Measurements from ENCODE around the gene XRCC4. TPM values are rescaled to one million over a fixed set of nuclear protein-coding genes. Genes with fewer than 3 reads are reported as not detected.

Gene XRCC4
- polyA plus RNA-seq, 1 donor (not counting 4 experiments of a cell fraction or from before 2014, with no cell fraction given): 10.9 TPM

DNA sequence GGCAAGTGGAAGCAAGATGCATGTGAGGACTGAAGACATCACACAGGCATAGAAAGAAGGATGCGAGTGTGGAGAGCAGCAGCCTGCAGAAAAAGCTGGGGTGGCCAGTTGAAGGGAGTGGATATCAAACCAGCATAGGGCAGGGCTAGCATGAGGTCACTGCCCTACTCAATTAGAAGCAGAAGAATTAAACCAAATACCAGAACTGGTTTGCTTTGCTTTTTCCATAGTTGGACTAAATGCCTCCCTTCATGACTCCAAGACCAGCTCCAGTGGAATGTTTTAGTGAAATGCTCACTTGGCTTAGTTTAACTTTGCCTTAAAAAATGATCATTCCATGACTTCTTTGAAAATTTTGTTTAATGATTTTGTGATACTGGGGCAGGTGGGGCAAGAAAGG, 46.0 kb upstream of the XRCC4 start:
- H3K4me3 ChIP-seq (ENCODE audit: control insufficient read depth in 2 of 3, extremely low read depth in 1 of 3, insufficient read depth in 2 of 3, low read depth in 1 of 3, low read length in 3 of 3): no peak overlapping the region
- no peak overlapping the region for H3K9ac ChIP-seq (ENCODE audit: control insufficient read depth, extremely low read depth, insufficient read depth, low read length)
- H3K27me3 ChIP-seq (ENCODE audit: control insufficient read depth, extremely low read depth, insufficient read depth, low read length): no peaks in the 10 kb centered on the region
- DNase-seq (ENCODE audit: low read depth, low spot score) (no peak), FAIRE-seq (no peak)
- no peaks in the 10 kb centered on the region for H3K9me3 ChIP-seq (ENCODE audit: control insufficient read depth, low read depth, low read length)
- dilution Hi-C loops (cut with MboI; ENCODE audit: extremely low pct_ligation_motif_present, low sequenced_read_pairs): no loop called here
- no peaks in the 10 kb centered on the region for H3K79me2 ChIP-seq (ENCODE audit: control insufficient read depth, insufficient read depth, low read length)
- no peak overlapping the region for H3K27ac ChIP-seq (ENCODE audit: control insufficient read depth, insufficient read depth, low read length)
- no peaks in the 10 kb centered on the region for H3K9me1 ChIP-seq (ENCODE audit: control insufficient read depth, extremely low read depth, insufficient read depth, low read length)
- no peak for TF ChIP-seq EZH2 (IDR thresholded peaks at IDR 0.05; ENCODE audit: low read length)
- TF ChIP-seq, protein P1, sequence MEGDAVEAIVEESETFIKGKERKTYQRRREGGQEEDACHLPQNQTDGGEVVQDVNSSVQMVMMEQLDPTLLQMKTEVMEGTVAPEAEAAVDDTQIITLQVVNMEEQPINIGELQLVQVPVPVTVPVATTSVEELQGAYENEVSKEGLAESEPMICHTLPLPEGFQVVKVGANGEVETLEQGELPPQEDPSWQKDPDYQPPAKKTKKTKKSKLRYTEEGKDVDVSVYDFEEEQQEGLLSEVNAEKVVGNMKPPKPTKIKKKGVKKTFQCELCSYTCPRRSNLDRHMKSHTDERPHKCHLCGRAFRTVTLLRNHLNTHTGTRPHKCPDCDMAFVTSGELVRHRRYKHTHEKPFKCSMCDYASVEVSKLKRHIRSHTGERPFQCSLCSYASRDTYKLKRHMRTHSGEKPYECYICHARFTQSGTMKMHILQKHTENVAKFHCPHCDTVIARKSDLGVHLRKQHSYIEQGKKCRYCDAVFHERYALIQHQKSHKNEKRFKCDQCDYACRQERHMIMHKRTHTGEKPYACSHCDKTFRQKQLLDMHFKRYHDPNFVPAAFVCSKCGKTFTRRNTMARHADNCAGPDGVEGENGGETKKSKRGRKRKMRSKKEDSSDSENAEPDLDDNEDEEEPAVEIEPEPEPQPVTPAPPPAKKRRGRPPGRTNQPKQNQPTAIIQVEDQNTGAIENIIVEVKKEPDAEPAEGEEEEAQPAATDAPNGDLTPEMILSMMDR (optimal IDR thresholded peaks at IDR 0.05 in 1 of 3, IDR thresholded peaks at IDR 0.05 in 1 of 3, conservative IDR thresholded peaks at IDR 0.05 in 1 of 3; ENCODE audit: extremely low read depth in 1 of 3, insufficient read depth in 2 of 3, low read length in 3 of 3): no peak
- peaks cover 3% of the 10 kb centered on the region for H3K4me1 ChIP-seq (ENCODE audit: control insufficient read depth, extremely low read depth, insufficient read depth, low read length)
- no peak overlapping the region for H3K4me2 ChIP-seq (ENCODE audit: control insufficient read depth, extremely low read depth, insufficient read depth, low read depth, low read length)
- H2AFZ ChIP-seq (ENCODE audit: control insufficient read depth, low read length): no peak overlapping the region
- H4K20me1 ChIP-seq (ENCODE audit: control insufficient read depth, extremely low read depth, insufficient read depth, low read length): no peaks in the 10 kb centered on the region
- no peaks in the 10 kb centered on the region for H3K36me3 ChIP-seq (ENCODE audit: control insufficient read depth in 2 of 2, extremely low read depth in 1 of 2, insufficient read depth in 2 of 2, low read length in 2 of 2)

DNA sequence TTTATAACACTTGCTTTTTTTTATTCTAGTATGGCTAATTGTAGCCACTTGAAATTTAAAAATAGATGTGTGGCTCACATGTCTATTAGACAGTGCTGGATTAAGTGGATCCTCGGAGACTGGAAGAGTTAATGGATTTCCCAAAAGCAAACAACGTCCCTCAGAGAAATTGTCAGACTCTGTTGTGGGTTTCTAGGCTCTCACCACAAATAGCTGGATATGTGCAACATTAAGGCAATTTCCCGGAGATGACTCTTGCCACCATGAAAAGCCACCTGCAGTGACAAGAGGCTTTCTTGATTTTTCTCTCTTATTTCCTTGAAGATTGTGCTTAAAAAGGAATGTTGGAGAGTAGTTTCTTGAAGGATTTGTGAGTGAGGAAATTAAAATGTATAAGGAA, 43.3 kb upstream of the XRCC4 start:
- Histone ChIP-seq H3K9me1 (ENCODE audit: control insufficient read depth, extremely low read depth, insufficient read depth, low read length) (no peaks in the 10 kb centered on the region), H4K20me1 (ENCODE audit: control insufficient read depth, extremely low read depth, insufficient read depth, low read length) (no peaks in the 10 kb centered on the region), H3K79me2 (ENCODE audit: control insufficient read depth, insufficient read depth, low read length) (no peaks in the 10 kb centered on the region), H3K4me2 (ENCODE audit: control insufficient read depth, extremely low read depth, insufficient read depth, low read depth, low read length) (no peak overlapping the region), H3K27me3 (ENCODE audit: control insufficient read depth, extremely low read depth, insufficient read depth, low read length) (no peaks in the 10 kb centered on the region), H3K27ac (ENCODE audit: control insufficient read depth, insufficient read depth, low read length) (no peak overlapping the region), H3K4me1 (ENCODE audit: control insufficient read depth, extremely low read depth, insufficient read depth, low read length) (peaks cover 3% of the 10 kb centered on the region), H3K36me3 (ENCODE audit: control insufficient read depth in 2 of 2, extremely low read depth in 1 of 2, insufficient read depth in 2 of 2, low read length in 2 of 2) (no peaks in the 10 kb centered on the region), H3K9me3 (ENCODE audit: control insufficient read depth, low read depth, low read length) (no peaks in the 10 kb centered on the region), H3K9ac (ENCODE audit: control insufficient read depth, extremely low read depth, insufficient read depth, low read length) (no peak overlapping the region), H2AFZ (ENCODE audit: control insufficient read depth, low read length) (no peak overlapping the region), H3K4me3 (ENCODE audit: control insufficient read depth in 2 of 3, extremely low read depth in 1 of 3, insufficient read depth in 2 of 3, low read depth in 1 of 3, low read length in 3 of 3) (no peak overlapping the region)
- FAIRE-seq: no peak
- TF ChIP-seq, protein P1 (optimal IDR thresholded peaks at IDR 0.05 in 1 of 3, IDR thresholded peaks at IDR 0.05 in 1 of 3, conservative IDR thresholded peaks at IDR 0.05 in 1 of 3; ENCODE audit: extremely low read depth in 1 of 3, insufficient read depth in 2 of 3, low read length in 3 of 3): no peak
- DNase-seq (ENCODE audit: low read depth, low spot score): no peak
- dilution Hi-C loops (cut with MboI; ENCODE audit: extremely low pct_ligation_motif_present, low sequenced_read_pairs): no loop called here

Measured in keratinocyte (primary cell).